ENCODE results near the gene C1orf53. TPM values are rescaled to one million over a fixed set of nuclear protein-coding genes. Genes with fewer than 3 reads are reported as not detected.
"Not testable (repeated sequence)": the region's sequence is repeated elsewhere in the genome, so short reads cannot be mapped to it uniquely, and the experiment has no call there.

The C1orf53 gene
- 10 to 100 TPM in 2 of 4 donors, 1 to 10 TPM in 1, not detected in 1; 7.1 to 11.6 (median 10.7) TPM for total RNA-seq

DNA sequence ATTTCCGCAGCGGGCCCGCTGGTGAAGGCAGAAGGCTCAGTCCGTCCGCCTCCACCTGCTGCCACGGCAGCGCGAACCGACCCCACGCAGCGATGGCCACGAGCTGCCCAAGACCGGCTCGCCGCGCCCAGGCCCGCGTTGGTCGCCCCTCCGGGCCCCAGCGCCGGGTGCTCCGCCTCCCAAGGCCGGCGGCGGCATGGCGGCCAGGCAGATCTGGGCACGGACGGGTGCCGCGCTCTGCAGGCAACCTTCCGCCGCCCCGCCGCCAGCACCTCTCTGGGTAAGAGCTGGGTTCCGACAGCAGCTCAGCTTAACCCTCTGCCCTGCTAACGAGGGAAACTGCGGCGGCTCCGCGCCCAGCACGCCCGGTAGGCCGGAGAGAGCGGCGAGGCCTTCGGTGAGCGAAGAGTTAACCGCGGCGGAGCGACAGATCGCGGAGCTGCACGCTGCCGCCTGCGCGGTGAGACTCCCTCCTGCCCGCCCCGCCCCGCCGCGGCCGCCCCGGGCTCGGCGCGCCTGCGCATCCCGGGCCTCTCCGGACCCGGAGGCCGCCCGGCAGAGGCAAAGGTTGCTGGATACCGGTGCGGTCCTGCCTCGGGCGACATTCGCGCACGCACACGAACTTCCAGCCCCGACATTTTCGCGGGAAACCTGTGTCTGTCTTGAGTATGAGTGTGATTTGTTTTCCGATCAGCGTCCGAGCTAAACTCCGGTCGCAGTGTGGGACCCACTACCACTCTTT, at the start of gene C1orf53:
Gene C1orf53 (plus strand): TSS at position 177 of the 742 bp plus-strand sequence. CDS start 20 bp downstream, at position 197.
- Histone ChIP-seq H3K27ac (peak within 1 kb of the TSS; percentile 45 to 85 (median 63)), H3K27me3 (no peaks in the 10 kb centered on the region), H3K4me3 (replicated peaks in 1 of 3) (peak within 1 kb of the TSS; percentile 63 to 73 (median 71)), H3K4me1 (peaks cover 0 to 3% of the 10 kb centered on the region in 2 donors), H3K36me3 (no peaks in the 10 kb centered on the region), H3K9me3 (no peaks in the 10 kb centered on the region)
- peak in 1 of 2 donors; percentile 67 for TF ChIP-seq POLR2A (IDR thresholded peaks at IDR 0.05)
- TF ChIP-seq, protein P1, sequence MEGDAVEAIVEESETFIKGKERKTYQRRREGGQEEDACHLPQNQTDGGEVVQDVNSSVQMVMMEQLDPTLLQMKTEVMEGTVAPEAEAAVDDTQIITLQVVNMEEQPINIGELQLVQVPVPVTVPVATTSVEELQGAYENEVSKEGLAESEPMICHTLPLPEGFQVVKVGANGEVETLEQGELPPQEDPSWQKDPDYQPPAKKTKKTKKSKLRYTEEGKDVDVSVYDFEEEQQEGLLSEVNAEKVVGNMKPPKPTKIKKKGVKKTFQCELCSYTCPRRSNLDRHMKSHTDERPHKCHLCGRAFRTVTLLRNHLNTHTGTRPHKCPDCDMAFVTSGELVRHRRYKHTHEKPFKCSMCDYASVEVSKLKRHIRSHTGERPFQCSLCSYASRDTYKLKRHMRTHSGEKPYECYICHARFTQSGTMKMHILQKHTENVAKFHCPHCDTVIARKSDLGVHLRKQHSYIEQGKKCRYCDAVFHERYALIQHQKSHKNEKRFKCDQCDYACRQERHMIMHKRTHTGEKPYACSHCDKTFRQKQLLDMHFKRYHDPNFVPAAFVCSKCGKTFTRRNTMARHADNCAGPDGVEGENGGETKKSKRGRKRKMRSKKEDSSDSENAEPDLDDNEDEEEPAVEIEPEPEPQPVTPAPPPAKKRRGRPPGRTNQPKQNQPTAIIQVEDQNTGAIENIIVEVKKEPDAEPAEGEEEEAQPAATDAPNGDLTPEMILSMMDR (IDR thresholded peaks at IDR 0.05): peak in 1 of 6 experiments; percentile 25
- WGBS, 2 donors: 1 to 3% methylated on average over 19 to 29 of the region's 90 CpGs
- peak; percentile 86 to 88 for DNase-seq
- intact Hi-C loops (cut with DNase I): no loop called here

DNA sequence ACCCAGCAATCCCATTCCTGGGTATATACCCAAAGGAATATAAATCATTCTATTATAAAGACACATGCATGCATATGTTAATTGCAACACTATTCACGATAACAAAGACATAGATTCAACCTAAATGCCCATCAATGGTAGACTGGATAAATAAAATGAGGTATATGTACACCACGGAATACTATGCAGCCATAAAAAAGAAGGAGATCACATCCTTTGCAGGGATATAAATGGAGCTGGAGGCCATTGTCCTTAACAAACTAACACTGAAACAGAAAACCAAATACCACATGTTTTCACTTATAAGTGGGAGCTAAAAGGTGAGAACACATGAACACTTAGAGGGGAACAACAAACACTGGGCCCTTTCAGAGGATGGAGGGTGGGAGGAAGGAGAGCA, 46.7 kb upstream of the C1orf53 start:
- DNase-seq; H3K27ac ChIP-seq; H3K36me3 ChIP-seq; H3K4me3 ChIP-seq (replicated peaks in 1 of 3); H3K4me1 ChIP-seq; intact Hi-C loops (cut with DNase I); H3K27me3 ChIP-seq; H3K9me3 ChIP-seq: not testable (repeated sequence)
- WGBS, 2 donors: 82% methylated on average over 2 of the region's 2 CpGs

DNA sequence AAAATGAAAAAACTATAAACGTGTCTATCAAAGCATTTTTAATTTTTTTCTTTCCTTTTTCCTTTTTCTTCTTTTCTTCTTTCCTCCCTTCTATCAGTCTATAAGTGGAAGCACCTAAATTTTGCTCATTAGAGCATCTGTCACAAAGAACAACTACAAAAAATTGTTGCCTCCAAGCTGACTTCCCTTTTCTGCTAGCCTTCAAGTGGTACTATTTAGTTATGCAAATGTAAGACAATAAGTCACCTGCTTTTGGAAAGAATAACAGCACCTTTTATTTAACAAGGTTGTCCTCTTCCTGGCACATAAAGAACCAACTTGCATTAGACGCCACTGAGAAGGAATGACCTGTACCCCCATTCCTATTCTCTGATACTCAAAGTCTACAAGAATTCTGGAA, 45.0 kb upstream of the C1orf53 start:
- no peaks in the 10 kb centered on the region for H3K36me3 ChIP-seq
- TF ChIP-seq POLR2A (IDR thresholded peaks at IDR 0.05): no peak
- TF ChIP-seq, protein P1 (IDR thresholded peaks at IDR 0.05): no peak
- H3K27ac ChIP-seq: no peak overlapping the region
- no peaks in the 10 kb centered on the region for H3K9me3 ChIP-seq
- intact Hi-C loops (cut with DNase I): no loop called here
- DNase-seq: no peak
- H3K4me1 ChIP-seq: no peaks in the 10 kb centered on the region
- 77 to 86% methylated on average over 2 of the region's 2 CpGs for WGBS, 2 donors
- H3K27me3 ChIP-seq: no peaks in the 10 kb centered on the region
- no peak overlapping the region for H3K4me3 ChIP-seq (replicated peaks in 1 of 3)

DNA sequence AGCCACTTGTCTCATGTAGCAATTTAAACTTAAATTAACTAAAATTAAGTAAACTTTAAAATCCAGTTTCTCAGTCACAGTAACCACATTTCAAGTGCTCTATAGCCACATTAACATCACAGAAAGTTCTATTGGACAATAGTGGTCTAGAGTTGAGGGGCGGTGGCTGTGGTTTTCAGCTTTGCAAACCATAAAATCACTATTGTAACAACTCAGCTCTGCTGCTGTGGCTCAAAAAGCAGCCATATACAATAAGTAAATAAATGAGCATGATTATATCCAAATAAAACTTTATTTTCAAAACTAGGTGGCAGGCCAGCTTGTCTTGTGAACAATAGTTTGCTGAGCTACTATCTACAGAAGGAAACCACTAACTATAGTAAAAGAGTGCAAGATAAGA, 43.4 kb upstream of the C1orf53 start:
- no peak for DNase-seq
- intact Hi-C loops (cut with DNase I): no loop called here
- no peak overlapping the region for H3K4me3 ChIP-seq (replicated peaks in 1 of 3)
- H3K27me3 ChIP-seq: no peaks in the 10 kb centered on the region
- TF ChIP-seq POLR2A (IDR thresholded peaks at IDR 0.05): no peak
- TF ChIP-seq, protein P1 (IDR thresholded peaks at IDR 0.05): no peak
- no peaks in the 10 kb centered on the region for H3K36me3 ChIP-seq
- no peak overlapping the region for H3K27ac ChIP-seq
- 84 to 93% methylated on average over 1 of the region's 1 CpG for WGBS, 2 donors
- no peaks in the 10 kb centered on the region for H3K4me1 ChIP-seq
- no peaks in the 10 kb centered on the region for H3K9me3 ChIP-seq

DNA sequence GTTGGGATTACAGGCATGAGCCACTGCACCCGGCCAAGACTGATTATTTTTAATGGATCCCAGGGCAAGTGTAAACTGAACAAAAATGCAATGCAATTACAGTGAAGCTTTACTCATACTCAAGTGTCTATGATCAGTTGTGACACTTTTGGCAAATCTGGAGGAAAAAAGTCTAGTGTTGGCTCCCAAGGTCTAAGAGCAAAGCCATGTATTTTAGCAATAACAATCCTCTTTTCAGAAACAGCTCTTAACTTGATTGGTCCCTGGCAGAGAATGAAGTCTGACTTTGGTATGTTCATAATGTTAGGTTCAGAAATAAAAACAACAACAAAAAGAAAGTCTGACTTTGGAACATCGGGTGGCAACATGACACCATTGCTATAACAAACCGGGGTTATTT, 40.2 kb upstream of the C1orf53 start:
- DNase-seq: no peak
- WGBS, 2 donors: 81% methylated on average over 3 of the region's 3 CpGs

More for the DNA sequence above, 40.2 kb upstream of the C1orf53 start:
- TF ChIP-seq, protein P1 (IDR thresholded peaks at IDR 0.05): no peak
- TF ChIP-seq POLR2A (IDR thresholded peaks at IDR 0.05): no peak
- no peak overlapping the region for H3K27ac ChIP-seq
- no peaks in the 10 kb centered on the region for H3K9me3 ChIP-seq
- intact Hi-C loops (cut with DNase I): no loop called here
- H3K36me3 ChIP-seq: no peaks in the 10 kb centered on the region
- H3K4me3 ChIP-seq (replicated peaks in 1 of 3): no peak overlapping the region
- H3K4me1 ChIP-seq: no peaks in the 10 kb centered on the region
- H3K27me3 ChIP-seq: no peaks in the 10 kb centered on the region

Data from thyroid gland (tissue), 4 donors.